Cerebellar nuclear complex (tissue), 1 donor: ENCODE results near the gene MSMP.

Experiments used
- DNase-seq, 2 experiments: peaks; one replicate each; lab custom pipeline; 2025; lab: John Stamatoyannopoulos, UW

The MSMP gene, protein sequence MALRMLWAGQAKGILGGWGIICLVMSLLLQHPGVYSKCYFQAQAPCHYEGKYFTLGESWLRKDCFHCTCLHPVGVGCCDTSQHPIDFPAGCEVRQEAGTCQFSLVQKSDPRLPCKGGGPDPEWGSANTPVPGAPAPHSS

DNA sequence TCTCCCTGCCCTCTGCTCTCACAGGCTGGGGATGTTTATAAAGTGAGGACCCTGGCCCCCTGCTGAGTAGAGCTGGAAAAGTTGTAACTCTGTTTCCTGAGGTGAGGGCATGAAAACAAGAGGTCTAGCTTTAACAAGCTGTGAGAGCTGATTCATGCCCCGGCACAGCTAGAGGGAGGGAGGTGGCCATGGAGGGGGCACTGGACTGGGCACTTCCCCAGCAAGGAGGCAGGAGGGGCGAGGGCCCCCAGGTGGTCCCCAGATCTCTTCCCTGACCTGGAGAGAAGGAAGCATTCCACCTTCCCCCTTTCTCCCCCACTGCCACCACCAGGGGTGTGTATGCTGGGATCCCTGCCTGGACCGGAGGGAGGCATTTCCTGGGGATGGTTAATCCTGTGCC, at the start of gene MSMP:
Gene MSMP, minus strand, starts transcription at position 13 of the 400 bp plus-strand sequence. CDS start 147 bp downstream, outside the sequence.
- no peak for DNase-seq

DNA sequence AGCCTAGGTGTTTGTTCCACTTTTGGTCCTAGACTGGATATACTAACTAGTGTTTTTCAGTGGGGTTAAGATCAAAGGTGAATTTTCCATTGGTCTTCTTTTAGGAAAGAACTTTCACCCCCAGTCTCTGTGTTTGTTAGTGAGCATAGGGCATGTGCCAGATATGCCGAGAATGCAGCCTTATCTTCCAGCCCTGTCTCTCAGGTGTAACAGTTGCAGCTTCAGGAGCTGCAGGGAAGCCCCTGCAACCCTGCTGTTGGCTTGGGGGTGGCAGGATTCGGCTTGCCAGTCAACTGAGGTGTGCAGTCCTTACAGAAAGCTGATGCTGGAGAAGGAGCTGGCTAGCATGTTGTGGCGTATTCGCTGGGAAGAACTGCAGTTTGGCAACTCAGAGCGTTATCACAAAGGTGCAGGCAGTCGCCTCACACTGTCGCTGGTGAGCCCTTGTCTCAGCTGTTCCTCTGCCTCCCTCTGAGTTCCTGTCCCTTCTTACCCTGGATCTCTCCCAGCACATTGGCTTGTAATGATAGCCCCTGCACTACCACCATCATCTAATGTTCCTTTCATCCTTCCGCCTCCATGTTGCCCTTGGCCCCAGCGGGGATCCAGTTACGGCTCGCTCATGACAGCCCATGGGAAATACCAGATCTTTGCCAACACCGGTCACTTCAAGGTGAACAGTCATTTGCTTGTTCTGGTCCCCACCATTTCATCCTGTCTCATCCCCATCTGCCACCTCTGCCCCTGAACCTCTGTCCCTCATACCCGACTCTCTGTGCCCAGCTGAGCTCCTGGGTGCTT, 47.5 kb upstream of the MSMP start:
- DNase-seq: no peak

DNA sequence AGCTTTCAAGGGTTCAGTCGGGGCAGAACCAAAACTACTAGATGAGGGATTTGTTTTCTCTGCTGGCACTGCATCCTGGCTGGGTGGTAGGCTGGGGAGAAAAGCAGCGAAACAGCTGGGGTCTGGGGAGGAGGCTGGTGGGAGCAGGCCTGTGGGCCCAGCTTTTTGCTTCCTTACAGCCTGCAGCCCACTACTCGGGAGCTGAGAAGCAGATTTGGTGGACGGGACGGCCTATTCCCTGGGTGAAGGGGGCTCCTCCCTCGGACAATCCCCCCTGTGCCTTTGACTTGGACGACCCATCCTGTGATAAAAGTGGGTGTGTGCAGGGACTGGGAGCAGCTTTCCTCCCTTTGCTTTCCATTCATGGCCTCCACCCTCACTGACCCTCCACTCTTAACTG, 46.5 kb upstream of the MSMP start:
- no peak for DNase-seq

DNA sequence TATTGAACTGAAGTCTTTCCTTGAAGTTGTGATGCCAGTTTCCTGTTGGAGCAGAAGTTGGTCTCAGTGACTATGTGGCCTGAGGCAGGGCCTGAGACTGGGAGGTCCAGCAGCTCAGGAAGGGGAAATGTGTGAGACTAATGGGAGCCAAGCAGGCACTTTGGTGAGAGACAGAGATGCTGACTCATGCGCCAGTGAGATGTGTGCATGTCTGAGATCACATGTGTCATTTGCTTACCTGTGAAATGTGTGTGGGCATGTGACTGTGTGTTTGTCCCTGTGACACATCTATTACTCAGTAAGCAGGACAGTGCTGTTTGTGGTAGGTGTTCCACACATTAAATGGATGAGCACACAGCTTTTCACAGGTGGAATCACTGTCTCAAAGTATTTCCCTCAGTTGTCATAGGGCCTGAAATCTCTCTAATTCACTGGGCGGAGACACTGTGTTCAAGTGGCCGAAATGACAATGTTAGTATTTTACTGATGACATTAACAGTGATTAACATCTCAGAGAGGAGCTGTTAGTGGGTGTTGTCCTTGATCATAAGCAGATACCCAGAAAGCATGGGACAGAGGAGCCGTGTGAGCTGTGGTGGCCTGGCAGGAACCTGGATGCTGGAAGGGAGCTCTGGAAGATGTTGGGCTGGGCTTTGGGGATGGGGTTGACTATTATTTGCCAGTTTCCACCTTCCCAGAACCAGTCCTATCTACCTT, 44.7 kb upstream of the MSMP start:
- DNase-seq: no peak

DNA sequence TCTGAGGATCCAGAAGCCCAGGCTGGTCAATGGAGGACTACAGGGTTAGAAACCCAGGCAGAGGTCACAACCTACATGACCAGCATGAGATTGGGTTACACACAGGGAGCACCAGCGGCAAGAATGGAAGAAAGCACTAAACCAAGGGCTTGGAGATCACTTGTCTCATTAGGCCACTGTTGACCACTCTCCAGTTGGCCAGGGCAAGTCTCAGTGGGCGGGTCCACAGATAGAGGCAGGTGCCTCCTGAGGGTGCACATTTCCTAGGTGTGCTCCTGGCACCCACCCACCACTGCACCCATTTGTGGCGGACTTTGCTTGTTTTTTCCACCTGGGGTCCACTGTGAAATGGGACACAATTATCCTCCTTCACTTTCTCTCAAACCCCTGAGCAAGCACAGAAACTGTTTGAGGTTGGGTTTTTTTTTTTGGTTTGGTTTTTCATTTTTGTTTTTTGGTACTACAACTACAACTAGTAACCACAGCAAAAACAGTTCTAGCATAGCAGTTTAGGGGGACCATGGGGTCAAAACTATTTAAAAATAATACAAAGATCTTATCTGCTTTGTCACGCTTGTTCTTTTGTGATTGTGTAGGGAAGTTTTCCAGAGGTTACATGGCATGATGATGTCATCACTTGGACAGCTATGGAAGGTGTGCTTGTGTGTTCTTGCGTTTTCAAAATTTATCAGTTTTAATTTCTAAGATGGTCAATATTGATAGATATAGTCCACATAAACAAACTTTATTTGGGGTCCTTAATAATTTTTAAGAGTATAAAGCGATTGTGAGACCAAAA, 43.4 kb upstream of the MSMP start:
- no peak for DNase-seq

DNA sequence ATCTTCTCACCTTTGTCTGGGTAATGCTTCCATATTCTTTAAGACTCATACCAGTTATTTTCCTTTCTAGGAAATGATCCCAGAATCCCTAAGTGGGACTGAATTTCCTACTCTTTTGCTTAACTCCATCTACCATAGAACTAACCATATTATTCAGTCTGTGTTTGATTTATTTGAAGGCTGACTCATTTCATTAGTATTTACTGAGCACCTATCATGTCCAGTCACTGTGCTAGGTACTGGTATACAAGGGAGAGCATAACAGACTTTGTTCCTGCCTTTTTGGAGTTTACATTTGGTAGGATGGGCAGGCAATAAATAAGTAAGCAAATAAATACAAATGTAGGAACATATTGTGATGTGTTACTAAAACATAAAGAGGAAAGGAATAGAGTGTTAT, 41.6 kb upstream of the MSMP start:
- no peak for DNase-seq

DNA sequence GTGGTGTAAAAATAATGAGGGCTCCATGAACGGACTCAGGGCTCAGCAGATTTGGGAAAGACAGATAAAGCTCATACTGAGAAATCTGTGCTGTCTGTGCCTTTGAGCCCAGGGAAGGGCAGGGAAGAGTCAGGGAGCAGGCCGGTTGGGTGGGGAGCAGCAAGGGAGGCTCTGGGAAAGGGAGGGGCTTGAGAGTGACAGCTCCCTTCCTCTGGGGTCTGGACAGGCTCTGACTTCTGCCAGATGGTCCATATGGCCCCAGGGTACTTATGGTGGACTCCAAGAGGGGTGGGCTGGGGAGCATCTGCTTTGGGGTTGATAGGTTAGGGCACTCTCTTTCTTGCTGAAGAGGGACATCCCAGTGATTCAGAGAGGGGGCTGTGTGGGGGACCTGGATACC, 39.4 kb upstream of the MSMP start:
- DNase-seq: no peak

DNA sequence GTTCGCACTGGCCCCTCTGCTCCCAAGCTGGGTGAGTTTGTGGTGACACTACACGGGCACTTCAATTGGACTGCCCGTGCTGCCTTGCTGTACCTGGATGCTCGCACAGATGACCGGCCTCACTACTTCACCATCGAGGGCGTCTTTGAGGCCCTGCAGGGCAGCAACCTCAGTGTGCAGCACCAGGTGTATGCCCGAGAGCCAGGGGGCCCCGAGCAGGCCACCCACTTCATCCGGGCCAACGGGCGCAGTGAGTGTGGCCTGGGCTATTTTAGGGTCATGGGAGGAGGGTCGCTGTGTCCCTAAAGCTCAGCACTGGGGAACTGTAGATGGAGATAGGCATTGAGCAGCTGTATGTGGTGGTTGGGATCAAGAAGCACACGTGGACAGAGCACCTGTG, 38.8 kb upstream of the MSMP start:
- no peak for DNase-seq

DNA sequence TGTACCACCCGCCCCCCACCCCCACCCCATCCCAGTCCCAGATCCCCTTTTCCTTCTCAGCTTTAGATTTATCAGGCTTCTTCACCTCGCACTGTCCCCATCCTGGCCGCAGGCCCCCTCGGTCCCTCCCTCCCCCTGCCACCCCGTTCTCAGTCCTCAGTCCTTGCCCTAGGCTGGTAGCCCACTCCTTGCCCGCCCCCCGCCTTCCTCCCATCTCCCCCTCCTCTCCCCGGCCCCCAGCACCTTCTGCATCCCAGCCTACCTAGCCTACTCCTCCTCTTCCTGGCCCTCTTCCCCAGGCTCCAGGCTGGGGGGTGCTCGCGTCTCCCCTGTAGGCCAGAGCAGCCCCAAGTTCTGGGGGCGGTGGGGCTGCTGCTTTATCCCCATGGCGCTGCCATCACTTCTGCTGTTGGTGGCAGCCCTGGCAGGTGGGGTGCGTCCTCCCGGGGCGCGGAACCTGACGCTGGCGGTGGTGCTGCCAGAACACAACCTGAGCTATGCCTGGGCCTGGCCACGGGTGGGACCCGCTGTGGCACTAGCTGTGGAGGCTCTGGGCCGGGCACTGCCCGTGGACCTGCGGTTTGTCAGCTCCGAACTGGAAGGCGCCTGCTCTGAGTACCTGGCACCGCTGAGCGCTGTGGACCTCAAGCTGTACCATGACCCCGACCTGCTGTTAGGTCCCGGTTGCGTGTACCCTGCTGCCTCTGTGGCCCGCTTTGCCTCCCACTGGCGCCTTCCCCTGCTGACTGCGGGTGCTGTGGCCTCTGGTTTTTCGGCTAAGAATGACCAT, 38.1 kb upstream of the MSMP start:
- DNase-seq: no peak

DNA sequence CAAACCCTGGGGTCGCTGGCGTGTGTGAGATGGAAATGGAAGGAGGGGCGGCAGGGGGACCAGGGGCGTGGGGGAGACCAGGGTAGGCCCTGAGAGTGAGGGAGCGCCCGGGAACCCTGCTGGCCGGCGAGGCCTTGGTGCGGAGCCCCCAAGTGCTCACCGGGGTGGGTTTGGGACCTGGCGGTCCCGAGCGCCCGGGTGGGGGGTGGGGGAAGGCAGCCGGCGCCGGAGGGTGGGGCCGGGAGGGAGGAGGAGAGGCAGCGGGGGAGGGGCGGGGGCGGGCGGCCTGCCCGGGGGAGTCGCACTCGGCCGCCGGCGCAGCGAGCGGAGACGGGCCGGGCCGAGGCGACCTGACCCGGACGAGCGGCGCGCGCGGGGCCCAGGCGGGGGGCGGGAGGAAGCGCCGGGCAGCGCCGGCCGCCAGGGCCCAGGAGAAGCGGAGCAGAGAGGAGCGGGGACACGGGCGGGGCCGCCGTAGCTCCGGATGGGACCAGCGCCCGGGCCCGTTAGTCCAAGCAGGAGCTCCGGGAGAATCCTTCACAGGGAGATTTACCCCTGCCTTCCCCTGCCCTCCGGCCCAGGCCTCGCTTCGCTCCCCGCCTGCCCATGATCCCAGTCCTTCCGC, 37.3 kb upstream of the MSMP start, which contains the start of gene NPR2:
Gene NPR2, plus strand, starts transcription at position 295 of the 625 bp plus-strand sequence. CDS start 818 bp downstream, outside the sequence.
- no peak for DNase-seq

DNA sequence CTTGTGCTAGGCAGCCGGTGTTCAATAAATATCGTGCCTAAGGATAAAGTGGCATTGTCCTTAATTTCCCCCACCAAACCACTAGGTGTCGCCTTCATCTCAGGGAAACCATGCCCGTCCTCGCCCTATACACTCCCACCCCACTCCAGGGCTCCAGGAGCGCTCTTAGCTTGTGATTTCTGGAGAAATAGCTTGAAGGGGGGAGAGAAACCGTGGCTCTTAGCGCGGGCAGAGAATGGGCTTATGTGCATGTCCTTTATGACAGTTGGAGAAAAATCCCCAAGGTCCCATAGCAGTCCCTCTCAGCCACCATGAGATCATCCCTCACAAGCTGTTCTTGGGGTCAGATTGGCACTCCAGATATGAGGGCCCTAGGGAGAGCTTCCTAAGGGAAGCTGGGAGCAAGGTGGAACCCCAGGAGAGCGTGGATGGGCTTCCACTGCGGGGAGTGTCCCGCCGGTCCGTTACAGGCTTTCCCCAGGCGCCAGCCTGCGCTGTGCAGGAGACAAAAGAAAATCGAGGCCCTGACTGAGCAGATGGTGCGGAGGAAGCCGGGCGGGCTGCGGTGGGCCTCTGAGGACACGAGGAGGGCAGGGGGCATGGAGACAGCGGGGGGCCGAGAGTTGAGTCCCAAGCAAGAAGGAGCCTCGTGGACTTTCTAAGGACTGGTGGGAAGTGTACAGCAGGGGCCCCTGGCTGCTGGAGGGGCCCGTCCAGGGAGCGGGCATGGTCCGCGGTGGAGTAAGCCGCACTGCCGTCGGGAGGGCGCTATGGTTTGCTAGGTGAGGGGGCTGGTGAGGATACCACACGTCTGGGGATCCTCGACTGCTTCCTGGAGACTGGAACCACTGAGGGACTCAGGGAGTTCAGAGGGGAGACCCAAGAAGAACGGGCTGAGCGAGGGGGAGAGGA, 36.6 kb upstream of the MSMP start:
- DNase-seq: peak in 1 of 2 experiments; percentile 76

DNA sequence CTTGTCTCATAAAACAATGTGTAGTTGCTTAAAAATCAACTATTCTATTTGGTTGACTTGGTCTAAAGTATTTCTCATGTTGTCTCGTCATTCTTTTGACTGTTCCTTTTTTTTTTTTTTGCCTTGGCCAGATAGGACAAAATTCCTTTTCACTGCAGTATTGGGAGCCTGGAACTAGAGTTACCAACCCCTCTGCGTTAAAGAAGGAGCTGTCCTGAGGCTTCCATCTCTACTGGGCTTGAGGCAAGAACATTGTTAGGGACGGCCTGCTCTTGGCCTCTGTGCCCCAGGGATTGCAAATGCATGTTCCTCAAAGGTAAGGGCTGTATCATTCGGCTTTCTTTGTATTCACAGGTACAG, 35.9 kb upstream of the MSMP start:
- no peak for DNase-seq

DNA sequence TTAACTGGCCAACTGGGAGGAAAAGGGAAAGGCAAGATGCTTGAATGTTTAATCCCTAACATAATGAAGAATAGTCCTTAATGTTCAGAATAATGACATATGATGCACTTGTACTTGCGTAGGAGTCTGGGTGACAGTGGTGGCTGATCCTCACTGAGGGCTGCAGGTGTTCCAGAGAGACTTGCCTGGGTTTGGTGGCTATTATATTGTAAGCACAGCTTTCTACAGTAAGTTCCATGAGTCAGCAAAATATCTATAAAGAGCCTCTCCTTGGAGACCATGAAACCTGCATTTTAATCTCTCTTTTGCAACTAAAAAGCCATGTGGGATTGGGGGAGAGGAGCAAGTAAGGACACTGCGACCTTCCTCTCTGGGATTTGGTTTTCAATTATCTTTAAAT, 35.5 kb upstream of the MSMP start:
- no peak for DNase-seq

DNA sequence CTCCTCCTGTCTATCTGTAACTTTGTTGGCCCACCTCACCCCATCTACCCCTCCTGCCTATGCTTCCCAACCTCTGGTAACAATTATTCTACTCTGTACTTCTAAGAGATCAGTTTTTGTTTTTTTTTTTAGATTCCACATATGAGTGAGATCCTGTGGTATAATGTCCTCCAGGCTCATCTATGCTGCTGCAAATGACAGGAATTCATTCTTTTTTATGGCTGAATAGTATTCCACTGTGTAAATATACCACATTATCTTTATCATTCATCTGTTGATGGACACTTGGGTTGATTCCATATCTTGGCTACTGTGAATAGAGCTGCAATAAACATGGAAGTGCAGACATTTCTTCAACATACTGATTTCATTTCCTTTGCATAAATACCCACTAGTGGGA, 29.3 kb upstream of the MSMP start:
- no peak for DNase-seq

DNA sequence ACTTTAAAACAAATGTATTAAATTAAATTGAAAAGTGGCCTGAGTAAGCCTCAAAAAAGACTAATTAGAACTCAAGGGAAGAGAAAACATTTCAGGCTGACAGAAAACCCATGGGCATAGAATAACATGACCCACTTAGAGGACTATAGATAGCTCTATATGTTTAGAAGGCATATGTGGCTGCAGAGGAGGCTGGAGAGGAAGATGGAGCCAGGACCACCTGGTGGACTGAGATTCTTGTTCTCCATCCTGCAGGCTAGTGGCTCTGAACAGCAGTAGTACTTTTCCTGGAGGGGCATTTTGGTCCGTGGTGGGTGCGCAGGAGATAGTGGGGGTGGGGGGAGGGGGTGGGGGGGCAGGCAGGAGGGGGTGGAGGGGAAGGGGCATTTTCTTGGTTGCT, 27.0 kb upstream of the MSMP start:
- no peak for DNase-seq

DNA sequence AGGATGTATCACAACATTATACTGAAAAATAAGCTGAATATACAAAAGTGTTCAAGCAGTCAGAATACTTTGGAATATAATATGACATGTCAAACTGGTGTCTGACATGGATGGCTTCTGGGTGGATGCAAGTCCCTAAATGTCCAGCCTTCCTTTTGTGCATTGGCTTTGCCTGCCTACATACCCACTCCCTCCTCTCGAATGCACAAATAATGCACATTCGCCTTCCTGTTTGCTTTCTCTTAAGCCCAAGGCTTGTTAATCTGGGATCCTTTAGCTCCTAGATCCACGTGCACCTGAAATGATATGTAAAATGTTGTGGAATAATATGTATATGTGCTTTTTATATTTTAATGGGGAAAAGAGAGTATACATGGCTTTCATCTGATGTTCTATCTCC, 24.4 kb upstream of the MSMP start:
- no peak for DNase-seq

DNA sequence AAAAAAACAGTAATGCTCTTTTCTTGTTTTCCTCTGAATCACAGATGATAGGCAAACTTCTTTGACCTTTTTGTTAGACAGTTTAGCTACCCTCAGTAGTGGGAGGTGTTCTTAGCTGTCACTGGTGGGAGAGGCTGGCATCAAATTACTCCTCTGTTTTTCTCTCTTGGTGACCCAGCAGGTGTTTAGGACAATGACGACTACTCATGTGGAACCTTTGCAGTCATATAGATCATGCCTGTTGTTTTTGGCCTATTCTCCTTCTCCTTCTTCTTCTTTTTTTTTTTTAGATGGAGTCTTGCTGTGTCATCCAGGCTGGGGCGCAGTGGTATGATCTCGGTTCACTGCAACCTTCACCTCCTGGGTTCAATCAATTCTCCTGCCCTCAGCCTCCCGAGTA, 21.9 kb upstream of the MSMP start:
- DNase-seq: no peak

DNA sequence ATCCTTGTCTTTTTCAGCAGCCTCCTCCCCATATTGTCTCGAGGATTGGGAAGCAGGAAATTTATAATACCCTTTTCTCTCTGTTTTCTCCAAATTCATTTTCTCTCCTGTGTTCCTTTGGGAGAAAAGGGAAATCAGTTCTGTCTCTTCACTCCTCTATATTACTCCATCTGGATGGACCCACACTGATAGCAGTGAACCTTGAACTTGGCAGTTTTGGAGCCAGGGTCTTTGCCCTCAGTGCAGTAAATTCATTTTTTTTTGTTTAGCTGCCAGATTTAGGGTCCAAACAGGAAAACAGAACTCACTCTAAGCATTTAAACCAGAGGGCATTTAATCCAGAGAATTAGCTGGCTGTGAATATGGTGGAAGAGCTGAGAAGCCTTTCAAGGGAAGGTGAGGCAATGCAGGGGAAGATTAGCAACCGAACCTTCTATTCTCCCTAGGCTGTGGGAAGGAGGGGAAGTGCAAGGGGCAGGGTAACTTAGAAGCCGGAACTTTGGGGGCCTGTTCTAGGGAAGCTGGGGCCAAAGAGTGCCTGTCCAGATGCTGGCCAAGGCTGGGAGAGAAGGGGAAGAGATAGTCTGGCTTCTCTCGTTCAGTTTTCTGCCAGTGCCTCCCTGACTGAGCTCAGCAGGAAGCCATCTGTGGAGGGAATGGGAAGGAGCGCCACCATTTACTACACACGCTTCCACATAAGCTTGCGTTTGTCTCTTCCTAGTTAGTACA, 21.0 kb upstream of the MSMP start:
- DNase-seq: peak in 1 of 2 experiments; percentile 31

DNA sequence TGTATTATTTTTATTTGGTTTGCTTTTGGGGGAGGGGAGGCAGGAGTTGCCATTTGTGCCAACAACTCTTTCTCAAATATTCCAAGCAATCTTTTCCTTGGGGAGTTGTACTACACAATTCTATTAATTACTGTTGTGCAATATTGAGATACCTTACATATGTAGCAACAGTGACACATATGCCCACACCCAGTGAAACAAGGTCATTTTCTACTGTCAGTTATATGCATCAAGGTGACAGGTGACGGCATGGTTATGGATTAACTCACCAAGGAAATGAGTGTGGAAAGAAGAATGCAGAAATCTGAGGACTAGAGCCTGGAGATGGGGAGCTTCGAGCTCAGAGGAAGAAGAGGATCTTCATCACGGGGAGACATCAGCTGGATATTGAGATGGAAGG, 17.9 kb upstream of the MSMP start:
- no peak for DNase-seq
